HepG2 (cell line): Measurements from ENCODE around the gene ZKSCAN3. TPM values are rescaled to one million over a fixed set of nuclear protein-coding genes. Genes with fewer than 3 reads are reported as not detected.
A peak's percentile ranks its signal among the peaks of the same experiment; 100 is the strongest.

Source experiments
- DNMT3B ChIP-seq: conservative IDR thresholded peaks from 2 replicates; pipeline ENCODE4 v1.6.1; 2016; ENCODE audit warnings: missing biosample characterization, control low read depth
- EP300 ChIP-seq, 3 experiments: sonication (generic) in 1 of 3; formaldehyde crosslinking in 1 of 3; IDR thresholded peaks; 2 replicates each; pipeline versions ENCODE4 v1.5.1 to v1.6.1; 2011 to 2020; ENCODE audit warnings: low read depth in 2 of 3, low read length in 2 of 3, borderline replicate concordance in 1 of 3, improper control_type of control experiment in 1 of 3, mild to moderate bottlenecking in 1 of 3, missing genetic modification reagents in 1 of 3, moderate library complexity in 1 of 3
- HCFC1 ChIP-seq: fragments of 150-350 bp; IDR thresholded peaks from 2 replicates; pipeline ENCODE4 v1.6.1; 2014; ENCODE audit warnings: low read depth, low read length
- HMGXB4 ChIP-seq, 2 experiments: sonication (generic) in 1 of 2; formaldehyde crosslinking in 1 of 2; IDR thresholded peaks; 2 replicates each; pipeline versions ENCODE4 v1.4.0 to v1.6.1; 2018 to 2020; ENCODE audit warnings: missing genetic modification reagents in 2 of 2, borderline replicate concordance in 1 of 2, low read depth in 1 of 2, mild to moderate bottlenecking in 1 of 2, missing biosample characterization in 1 of 2
- ISL2 ChIP-seq: sonication (generic); formaldehyde crosslinking; IDR thresholded peaks from 2 replicates; pipeline ENCODE4 v1.5.0; 2020; ENCODE audit warnings: missing genetic modification reagents
- KMT2B ChIP-seq: IDR thresholded peaks from 2 replicates; pipeline ENCODE4 v1.6.1; 2016; ENCODE audit warnings: missing genetic modification reagents, missing compliant biosample characterization
- NFATC3 ChIP-seq: sonication (generic); formaldehyde crosslinking; IDR thresholded peaks from 2 replicates; pipeline ENCODE4 v1.5.1; 2020; ENCODE audit warnings: mild to moderate bottlenecking, missing genetic modification reagents
- RAD21 ChIP-seq: fragments of 450-650 bp; formaldehyde crosslinking; IDR thresholded peaks from 2 replicates; pipeline ENCODE4 v1.5.0; 2020; ENCODE audit warnings: mild to moderate bottlenecking
- REPIN1 ChIP-seq: sonication (generic); formaldehyde crosslinking; IDR thresholded peaks from 2 replicates; pipeline ENCODE4 v1.8.0; 2022; ENCODE audit warnings: missing genetic modification reagents, low read depth, mild to moderate bottlenecking, borderline replicate concordance
- RFXAP ChIP-seq: sonication (generic); formaldehyde crosslinking; IDR thresholded peaks from 2 replicates; pipeline ENCODE4 v1.4.0; 2020; ENCODE audit warnings: missing genetic modification reagents, borderline replicate concordance
- SNAPC5 ChIP-seq: sonication (generic); formaldehyde crosslinking; IDR thresholded peaks from 2 replicates; pipeline ENCODE4 v1.8.1; 2023; ENCODE audit warnings: mild to moderate bottlenecking, missing genetic modification reagents, borderline replicate concordance
- SP2 ChIP-seq: sonication (generic); formaldehyde crosslinking; IDR thresholded peaks from 2 replicates; pipeline ENCODE4 v1.5.1; 2020; ENCODE audit warnings: mild to moderate bottlenecking, missing genetic modification reagents
- STAT6 ChIP-seq: sonication (generic); formaldehyde crosslinking; IDR thresholded peaks from 2 replicates; pipeline ENCODE4 v1.4.0; 2020; ENCODE audit warnings: missing genetic modification reagents, mild to moderate bottlenecking, borderline replicate concordance
- ZBTB34 ChIP-seq: sonication (generic); formaldehyde crosslinking; IDR thresholded peaks from 2 replicates; pipeline ENCODE4 v1.8.0; 2022; ENCODE audit warnings: mild to moderate bottlenecking, missing genetic modification reagents
- ZNF180 ChIP-seq: sonication (generic); formaldehyde crosslinking; IDR thresholded peaks from 2 replicates; pipeline ENCODE4 v1.4.0; 2020; ENCODE audit warnings: low read depth, missing genetic modification reagents, borderline replicate concordance
- ZNF547 ChIP-seq: sonication (generic); formaldehyde crosslinking; IDR thresholded peaks from 2 replicates; pipeline ENCODE4 v1.5.1; 2020; ENCODE audit warnings: mild to moderate bottlenecking, missing genetic modification reagents
- ZNF781 ChIP-seq: sonication (generic); formaldehyde crosslinking; IDR thresholded peaks from 2 replicates; pipeline ENCODE4 v1.5.1; 2020; ENCODE audit warnings: borderline replicate concordance, mild to moderate bottlenecking, missing genetic modification reagents; ENCODE audit errors: not compliant biosample characterization
- ZNF782 ChIP-seq: sonication (generic); formaldehyde crosslinking; IDR thresholded peaks from 2 replicates; pipeline ENCODE4 v1.4.0; 2020; ENCODE audit warnings: missing genetic modification reagents, mild to moderate bottlenecking, borderline replicate concordance
- ZSCAN22 ChIP-seq: sonication (generic); formaldehyde crosslinking; IDR thresholded peaks from 2 replicates; pipeline ENCODE4 v1.4.0; 2020; ENCODE audit warnings: mild to moderate bottlenecking, missing genetic modification reagents
- polyA plus RNA-seq, 8 experiments: library from polyadenylated mRNA; depleted of rRNA in 3 of 8; stranded (reverse) in 7 of 8; unstranded in 1 of 8; fragments of >200 nt; fragmentation: Illumina TruSeq in 4 of 8; extraction: Trizol in 4 of 8; gene quantifications; 2 replicates each; pipeline versions ENCODE4 v1.2.1 to v1.2.3, GENCODE V29; 2011 to 2016; ENCODE audit warnings: low read depth in 4 of 8, missing spikeins in 1 of 8, mixed read lengths in 1 of 8; ENCODE audit not compliant: insufficient read depth in 1 of 8
- total RNA-seq, 5 experiments: library from RNA; depleted of rRNA; stranded (reverse); fragments of >200 nt; fragmentation: Illumina TruSeq; extraction: Trizol; gene quantifications; 2 replicates each; pipeline ENCODE4 v1.2.3, GENCODE V29; 2016; ENCODE audit warnings: low read depth in 1 of 5

Gene ZKSCAN3
- total and polyA plus RNA-seq, 2 of the 13 experiments (the other 11 are each of a cell fraction or from before 2014, with no cell fraction given), result 3.3 to 7.4 TPM

GRCh38 chr6:28335564-28336283, 14.0 kb upstream of the ZKSCAN3 start, which contains the start of gene ZSCAN31 (continued):
- no peak for TF ChIP-seq ZNF782 (CRISPR knock-in tag)
- no peak for TF ChIP-seq ZSCAN22
- TF ChIP-seq HCFC1, result no peak
- TF ChIP-seq ZNF781, result peak; percentile 80
- TF ChIP-seq ZBTB34 (CRISPR knock-in tag), result no peak
- no peak for TF ChIP-seq DNMT3B (CRISPR knock-in tag)
- peak; percentile 37; the same call in 1 of the 2 replicates for TF ChIP-seq ZNF547 (CRISPR knock-in tag)
- TF ChIP-seq ZNF180 (CRISPR knock-in tag), result 0 out of 2 replicates have a peak, but pooled peaks have one; percentile 22
- peak; percentile 71; the same call in 1 of the 2 replicates for TF ChIP-seq SP2 (CRISPR knock-in tag)
- peak; percentile 60 to 87; a peak in 3 of 4 replicates for TF ChIP-seq HMGXB4 (CRISPR knock-in tag; IDR thresholded peaks at IDR 0.05; ENCODE audit: borderline replicate concordance in 1 of 2, low read depth in 1 of 2)
- peak; percentile 18 to 34; a peak in 1 of 4 replicates for TF ChIP-seq EP300 (IDR thresholded peaks at IDR 0.05; ENCODE audit: low read depth in 2 of 2, low read length in 2 of 2)
- TF ChIP-seq EP300 (CRISPR knock-in tag; IDR thresholded peaks at IDR 0.05; ENCODE audit: borderline replicate concordance), result peak; percentile 62
- TF ChIP-seq RFXAP (CRISPR knock-in tag), result peak; percentile 94
- peak; percentile 64 for TF ChIP-seq ISL2 (CRISPR knock-in tag)
- TF ChIP-seq NFATC3 (CRISPR knock-in tag), result no peak
- peak; percentile 80 for TF ChIP-seq REPIN1
- peak; percentile 73 for TF ChIP-seq KMT2B
- TF ChIP-seq STAT6, result no peak
- TF ChIP-seq RAD21, result 0 out of 2 replicates have a peak, but pooled peaks have one; percentile 17
- 0 out of 2 replicates have a peak, but pooled peaks have one; percentile 4 for TF ChIP-seq SNAPC5
